CD4-positive, alpha-beta T cell treated with Interleukin-1 beta for 1 hour (primary cell): Measurements from ENCODE around the gene MUC16.
"Not testable (repeated sequence)": the region's sequence is repeated elsewhere in the genome, so short reads cannot be mapped to it uniquely, and the experiment has no call there.

Source experiments
- DNase-seq, 2 donors: peaks; one replicate each; pipeline ENCODE4 v3.0.0-alpha.2; 2020 to 2022

Gene MUC16

GRCh38 chr19:9009935-9010651, at the start of gene MUC16:
TSS of gene MUC16 (minus strand) at chr19:9010409.
- DNase-seq, result peak in 1 of 2 donors; percentile 17

GRCh38 chr19:9058905-9059667, 48.9 kb upstream of the MUC16 start:
- DNase-seq, result no peak

GRCh38 chr19:9057505-9058258, 47.5 kb upstream of the MUC16 start:
- DNase-seq, result no peak

GRCh38 chr19:9056131-9056530, 45.9 kb upstream of the MUC16 start:
- not testable (repeated sequence) for DNase-seq

GRCh38 chr19:9054765-9055164, 44.6 kb upstream of the MUC16 start:
- no peak for DNase-seq

- DNase-seq, result no peak
Measured at GRCh38 chr19:9054207-9054606, 44.0 kb upstream of the MUC16 start.

- DNase-seq, result not testable (repeated sequence)
Measured at GRCh38 chr19:9053674-9054073, 43.5 kb upstream of the MUC16 start.

GRCh38 chr19:9052894-9053293, 42.7 kb upstream of the MUC16 start:
- DNase-seq, result no peak

- DNase-seq, result no peak
Measured at GRCh38 chr19:9046694-9047093, 36.5 kb upstream of the MUC16 start.

GRCh38 chr19:9044449-9044848, 34.2 kb upstream of the MUC16 start:
- no peak for DNase-seq

GRCh38 chr19:9043524-9043923, 33.3 kb upstream of the MUC16 start:
- no peak for DNase-seq

GRCh38 chr19:9041023-9041422, 30.8 kb upstream of the MUC16 start:
- DNase-seq, result no peak

- DNase-seq, result no peak
Measured at GRCh38 chr19:9040131-9040530, 29.9 kb upstream of the MUC16 start.

- no peak for DNase-seq
Measured at GRCh38 chr19:9039728-9040127, 29.5 kb upstream of the MUC16 start.

GRCh38 chr19:9037400-9038062, 27.3 kb upstream of the MUC16 start:
- no peak for DNase-seq

GRCh38 chr19:9032136-9032631, 22.0 kb upstream of the MUC16 start:
- no peak for DNase-seq

GRCh38 chr19:9018163-9018875, 8.1 kb upstream of the MUC16 start:
- DNase-seq, result no peak

- no peak for DNase-seq
Measured at GRCh38 chr19:9014803-9015202, 4.6 kb upstream of the MUC16 start.

GRCh38 chr19:9013988-9014387, 3.8 kb upstream of the MUC16 start:
- DNase-seq, result no peak

GRCh38 chr19:9011875-9012274, 1.7 kb upstream of the MUC16 start:
- no peak for DNase-seq

GRCh38 chr19:9010693-9011092, 484 bp upstream of the MUC16 start:
- no peak for DNase-seq

- DNase-seq, result no peak
Measured at GRCh38 chr19:9009431-9009830, 778 bp downstream of the MUC16 start.
